HG03439 (cell line): ENCODE results near the gene ARAF.
"Not testable (repeated sequence)": the region's sequence is repeated elsewhere in the genome, so short reads cannot be mapped to it uniquely, and the experiment has no call there.

Experiments used
- ATAC-seq: cut with Tn5 transposase; IDR thresholded peaks from one replicate; pipeline ENCODE4 v1.9.1; 2021; ENCODE audit warnings: mild to moderate bottlenecking, moderate library complexity; ENCODE audit not compliant: unreplicated experiment

ARAF gene

GRCh38 chrX:47560934-47561658 lies at the start of gene ARAF:
Gene ARAF, plus strand, starts transcription at chrX:47561205. Its CDS starts 1,763 bp downstream, at chrX:47562968.
- ATAC-seq: peak; percentile 91

- ATAC-seq: not testable (repeated sequence)
Measured at GRCh38 chrX:47512383-47512782, 48.6 kb upstream of the ARAF start.

- ATAC-seq: not testable (repeated sequence)
Measured at GRCh38 chrX:47513034-47513965, 47.7 kb upstream of the ARAF start.

- ATAC-seq: no peak
Measured at GRCh38 chrX:47514533-47515235, 46.3 kb upstream of the ARAF start.

GRCh38 chrX:47515941-47516665 lies 44.9 kb upstream of the ARAF start:
- ATAC-seq: no peak

- ATAC-seq: no peak
Measured at GRCh38 chrX:47518144-47518543, 42.9 kb upstream of the ARAF start.

- peak; percentile 94 for ATAC-seq
Measured at GRCh38 chrX:47523297-47523696, 37.7 kb upstream of the ARAF start.

GRCh38 chrX:47523713-47524166 lies 37.3 kb upstream of the ARAF start:
- ATAC-seq: peak; percentile 29

GRCh38 chrX:47529548-47529947 lies 31.5 kb upstream of the ARAF start:
- ATAC-seq: no peak

GRCh38 chrX:47530049-47530448 lies 31.0 kb upstream of the ARAF start:
- no peak for ATAC-seq

GRCh38 chrX:47539860-47540259 lies 21.1 kb upstream of the ARAF start:
- no peak for ATAC-seq

- ATAC-seq: no peak
Measured at GRCh38 chrX:47540754-47541538, 20.1 kb upstream of the ARAF start.

- no peak for ATAC-seq
Measured at GRCh38 chrX:47543496-47543895, 17.5 kb upstream of the ARAF start.

GRCh38 chrX:47556045-47556623 lies 4.9 kb upstream of the ARAF start:
- peak; percentile 77 for ATAC-seq

GRCh38 chrX:47558436-47558835 lies 2.6 kb upstream of the ARAF start:
- ATAC-seq: no peak

- ATAC-seq: peak; percentile 3
Measured at GRCh38 chrX:47560179-47560933, 649 bp upstream of the ARAF start.

- no peak for ATAC-seq
Measured at GRCh38 chrX:47561659-47562151, 700 bp downstream of the ARAF start.

GRCh38 chrX:47562615-47563243 lies 1.7 kb downstream of the ARAF start:
- ATAC-seq: no peak
